Fibroblast of skin of scalp (primary cell): Measurements from ENCODE around the gene UBTD1.

Experiments used
- DNase-seq: peaks from one replicate; pipeline ENCODE4 v3.0.0-alpha.2; 2013

The UBTD1 gene

DNA sequence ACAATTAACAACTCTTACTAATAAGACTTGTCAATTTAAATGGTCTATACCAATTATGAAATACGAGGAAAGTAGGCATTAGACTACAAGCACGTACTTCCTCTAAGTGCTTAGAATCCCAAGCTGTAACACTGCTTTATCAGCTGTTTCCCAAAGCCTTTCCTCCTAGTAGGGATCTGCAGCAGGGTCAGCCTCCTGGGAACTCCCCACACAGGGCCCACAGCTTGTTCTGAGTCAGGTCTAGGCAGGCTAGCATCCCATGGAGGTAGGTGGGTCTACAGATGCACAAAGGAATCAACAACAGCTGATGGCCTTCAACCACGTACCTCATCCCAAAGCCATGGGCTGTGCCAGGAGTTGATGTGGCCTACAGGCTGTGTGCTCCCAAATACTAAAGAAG, 15.2 kb upstream of the UBTD1 start:
- no peak for DNase-seq

DNA sequence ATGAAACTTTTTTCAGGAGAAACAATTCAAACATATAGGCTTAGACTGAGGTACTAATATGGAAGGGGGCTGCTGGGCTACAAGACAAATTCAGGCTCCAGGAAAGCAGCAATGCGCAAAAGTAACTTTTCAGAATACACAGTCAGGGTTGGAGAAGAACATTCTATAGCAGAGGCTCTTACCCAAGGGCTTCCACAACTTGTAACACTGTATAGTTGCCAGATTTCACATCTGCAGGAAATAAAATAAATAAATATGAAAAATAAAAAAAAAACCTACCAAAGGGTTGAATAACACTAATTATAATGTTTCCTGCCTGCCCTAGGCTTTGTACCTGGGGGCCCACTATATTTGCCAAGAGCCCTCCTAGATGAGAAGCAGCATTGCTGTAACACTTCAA, 14.8 kb upstream of the UBTD1 start:
- DNase-seq: no peak

- DNase-seq: no peak
Measured at GRCh38 chr10:97485647-97486281, 13.0 kb upstream of the UBTD1 start.

DNA sequence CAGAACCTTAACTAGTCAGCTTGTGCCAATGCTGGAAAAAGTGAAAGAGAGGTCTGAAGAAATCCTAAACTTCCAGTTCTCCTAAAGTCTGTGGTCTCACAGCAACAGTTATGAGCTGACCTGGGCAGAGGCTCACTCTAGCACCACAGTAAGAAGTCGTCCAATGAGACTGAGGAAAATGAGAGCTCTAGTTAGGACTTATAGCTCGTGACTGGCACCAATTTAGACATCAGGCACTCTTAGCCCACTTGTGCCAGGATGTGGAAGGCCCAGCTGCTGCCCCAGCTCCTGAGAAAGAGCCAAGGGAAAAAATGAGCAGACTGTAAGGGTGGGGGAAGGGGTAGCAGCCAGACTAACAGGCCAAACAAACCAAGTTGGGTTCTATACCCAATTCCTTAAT, 8.1 kb upstream of the UBTD1 start:
- DNase-seq: no peak

DNA sequence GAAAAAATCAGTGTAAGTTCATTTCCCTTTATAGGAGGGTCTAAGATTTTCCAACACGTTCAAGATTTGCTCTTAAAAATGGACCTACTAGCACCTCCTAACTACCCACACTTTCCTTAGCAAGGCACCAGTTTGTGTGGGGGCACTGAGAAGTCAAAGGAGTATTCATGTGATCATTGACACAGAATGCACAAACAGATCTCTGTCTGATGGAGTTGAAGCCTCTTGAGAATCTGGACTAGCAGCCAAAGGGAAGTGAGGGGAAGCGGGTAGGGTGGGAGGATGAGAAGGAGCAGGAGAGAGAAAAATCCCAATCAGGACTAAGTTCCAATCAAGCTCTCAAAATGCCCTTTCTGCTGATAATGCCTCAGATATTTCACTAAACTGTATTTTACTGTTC, 4.6 kb upstream of the UBTD1 start:
- DNase-seq: no peak

- DNase-seq: no peak
Measured at GRCh38 chr10:97494863-97495506, 3.7 kb upstream of the UBTD1 start.

- peak; percentile 81 for DNase-seq
Measured at GRCh38 chr10:97497572-97498075, 1.1 kb upstream of the UBTD1 start.

DNA sequence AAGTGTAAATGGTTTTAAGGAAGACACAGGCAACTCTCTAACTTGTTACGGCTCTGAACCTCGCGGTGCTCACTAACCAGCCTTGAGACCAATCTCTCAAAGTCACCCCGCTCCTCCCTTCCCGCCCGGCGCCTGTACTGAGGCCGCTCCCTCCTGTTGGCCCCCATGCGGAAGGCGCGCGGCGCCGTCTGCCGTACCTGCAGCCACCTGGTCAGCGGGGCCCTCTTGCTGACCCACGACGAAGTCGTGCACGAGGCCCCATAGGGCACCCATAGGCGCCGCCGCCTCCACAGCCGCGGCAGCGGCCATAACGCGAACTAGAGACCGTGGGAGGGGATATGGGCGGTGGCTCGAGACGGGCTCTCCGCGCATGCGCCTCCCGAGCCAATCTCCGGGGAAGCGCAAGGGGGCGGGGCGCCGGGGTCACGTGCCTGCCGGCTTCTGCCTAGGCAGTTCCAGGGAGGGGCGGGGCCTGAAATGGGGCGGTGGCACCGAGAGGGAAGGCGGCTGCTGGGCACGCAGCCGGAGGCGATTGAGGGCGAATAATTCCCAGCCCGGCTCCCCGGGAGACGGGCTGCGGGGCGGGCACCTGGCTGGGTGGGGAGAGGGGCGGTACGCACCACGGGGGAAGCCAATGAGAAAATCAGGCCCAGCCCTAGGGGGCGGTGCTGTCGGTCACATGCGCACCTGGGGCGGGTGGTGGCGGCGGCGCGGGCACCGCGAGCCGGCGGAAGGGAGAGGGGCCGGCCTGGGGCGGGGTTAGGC, 466 bp upstream of the UBTD1 start, which contains the start of gene MMS19:
MMS19 (minus strand) TSS at position 347 of the 765 bp plus-strand sequence; CDS start at position 309, 38 bp downstream.
- DNase-seq: peak; percentile 99

DNA sequence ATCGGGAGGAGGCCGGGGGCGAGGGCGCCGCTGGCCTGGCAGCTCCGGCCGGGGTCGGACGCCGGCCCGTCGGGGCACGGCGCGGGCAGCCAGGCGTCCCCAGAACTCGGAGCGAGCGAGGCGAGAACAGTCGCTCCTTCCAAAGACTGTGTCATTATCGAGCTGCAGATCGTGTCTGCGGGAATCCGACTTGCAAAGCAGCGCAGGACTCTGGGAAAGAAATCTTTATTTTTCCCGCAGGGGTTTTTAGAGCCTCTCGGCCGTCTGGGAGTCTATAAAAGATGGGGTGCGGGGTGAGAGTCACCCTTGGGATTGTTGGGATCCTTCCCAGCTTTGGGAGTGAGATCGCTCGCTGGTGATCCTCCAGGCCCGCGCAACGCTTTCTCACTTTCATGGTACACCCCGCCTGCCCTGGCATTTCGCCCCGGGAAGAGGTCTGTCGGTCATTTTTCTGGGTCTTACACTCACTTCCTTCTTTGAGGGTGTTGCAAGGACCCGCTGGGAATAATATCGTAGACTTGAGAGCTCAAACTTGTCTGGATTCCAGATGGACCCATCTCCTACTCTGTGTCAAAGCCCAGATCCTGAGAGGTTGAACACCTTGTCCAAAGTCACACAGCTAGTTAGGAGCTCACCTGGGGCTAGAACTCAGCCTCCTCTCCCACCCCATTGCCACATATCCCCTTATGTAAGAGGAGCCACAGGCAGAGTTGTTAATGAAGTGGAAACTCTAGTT, 1.0 kb downstream of the UBTD1 start:
- peak; percentile 47 for DNase-seq

- no peak for DNase-seq
Measured at GRCh38 chr10:97500297-97500575, 1.5 kb downstream of the UBTD1 start.

- no peak for DNase-seq
Measured at GRCh38 chr10:97502916-97503315, 4.2 kb downstream of the UBTD1 start.

DNA sequence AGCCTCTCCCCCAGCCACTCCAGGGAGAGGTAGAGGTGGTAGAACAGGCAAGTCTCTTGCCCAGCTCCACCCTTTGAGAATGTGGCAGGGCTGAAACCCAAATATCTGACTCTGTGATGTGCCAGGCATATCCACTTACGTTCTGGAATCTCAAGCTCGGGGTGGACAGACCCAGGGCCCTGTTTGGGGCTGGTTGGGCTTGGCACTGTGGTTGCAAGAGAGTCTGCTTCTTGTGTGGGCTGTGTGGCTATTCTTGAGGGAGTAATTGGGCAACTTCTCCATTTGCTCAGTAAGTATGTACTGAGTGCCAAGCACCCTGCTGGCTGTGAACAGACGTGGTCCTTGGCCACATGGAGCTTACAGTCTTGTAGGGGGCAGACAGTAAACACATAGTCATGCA, 4.7 kb downstream of the UBTD1 start:
- peak; percentile 21 for DNase-seq

DNA sequence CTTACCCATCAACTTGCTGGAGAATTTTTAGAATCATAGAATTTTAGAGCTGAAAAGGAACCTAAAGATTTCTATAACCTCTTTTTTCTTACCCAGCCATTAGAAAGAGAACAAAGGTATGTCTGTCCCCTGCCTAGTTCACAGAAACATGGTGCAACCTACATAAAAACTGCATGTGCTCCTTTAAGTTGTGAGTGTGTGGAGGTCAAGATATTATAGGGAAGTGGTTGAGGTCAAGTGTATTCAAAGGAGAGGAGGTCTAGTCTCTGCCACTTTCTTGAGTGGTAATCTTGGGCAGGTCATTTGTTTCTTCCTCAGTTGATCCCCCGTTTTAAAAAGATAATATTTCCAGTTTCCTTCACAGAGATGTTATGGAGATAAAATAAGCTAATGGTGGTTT, 6.4 kb downstream of the UBTD1 start:
- DNase-seq: no peak

- no peak for DNase-seq
Measured at GRCh38 chr10:97506199-97506991, 7.7 kb downstream of the UBTD1 start.

DNA sequence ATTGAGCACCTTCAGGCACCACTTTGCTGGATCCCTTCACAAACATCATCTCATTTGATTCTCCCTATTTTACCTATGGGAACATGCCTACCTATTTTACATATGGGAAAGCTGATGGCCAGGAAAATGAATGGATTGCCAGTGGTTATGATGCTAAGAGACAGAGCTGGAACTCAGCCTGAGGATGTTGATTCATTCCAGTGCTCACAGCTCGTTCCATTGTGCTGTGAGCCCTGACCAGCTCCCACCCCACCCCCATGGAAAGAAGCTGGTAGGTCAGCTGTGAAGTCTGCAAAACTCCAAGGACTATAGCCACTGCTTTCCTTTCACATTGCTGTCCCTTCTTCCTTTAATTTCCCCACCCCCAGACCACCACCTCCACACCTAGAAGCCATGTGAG, 9.6 kb downstream of the UBTD1 start:
- peak; percentile 30 for DNase-seq

GRCh38 chr10:97509120-97509680, 10.5 kb downstream of the UBTD1 start:
- DNase-seq: no peak

DNA sequence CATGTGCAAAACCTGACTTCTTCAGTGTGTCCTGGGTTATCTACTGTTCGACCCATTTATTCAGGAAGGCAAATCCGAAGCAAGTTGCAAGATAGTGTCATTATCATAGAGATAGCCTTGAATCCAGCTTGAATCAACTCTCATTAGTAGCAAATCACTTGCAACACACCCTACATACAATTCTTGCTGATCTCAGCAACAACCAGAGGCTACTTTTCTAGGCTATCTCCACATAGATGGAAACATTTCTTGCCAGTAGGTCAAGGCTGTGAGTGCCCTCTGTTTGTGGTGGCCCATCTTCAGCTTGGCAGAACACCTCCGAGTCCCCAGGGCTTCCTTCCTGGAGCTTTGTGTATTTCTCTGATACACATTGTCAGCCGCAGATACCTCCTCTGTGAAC, 12.0 kb downstream of the UBTD1 start:
- no peak for DNase-seq

DNA sequence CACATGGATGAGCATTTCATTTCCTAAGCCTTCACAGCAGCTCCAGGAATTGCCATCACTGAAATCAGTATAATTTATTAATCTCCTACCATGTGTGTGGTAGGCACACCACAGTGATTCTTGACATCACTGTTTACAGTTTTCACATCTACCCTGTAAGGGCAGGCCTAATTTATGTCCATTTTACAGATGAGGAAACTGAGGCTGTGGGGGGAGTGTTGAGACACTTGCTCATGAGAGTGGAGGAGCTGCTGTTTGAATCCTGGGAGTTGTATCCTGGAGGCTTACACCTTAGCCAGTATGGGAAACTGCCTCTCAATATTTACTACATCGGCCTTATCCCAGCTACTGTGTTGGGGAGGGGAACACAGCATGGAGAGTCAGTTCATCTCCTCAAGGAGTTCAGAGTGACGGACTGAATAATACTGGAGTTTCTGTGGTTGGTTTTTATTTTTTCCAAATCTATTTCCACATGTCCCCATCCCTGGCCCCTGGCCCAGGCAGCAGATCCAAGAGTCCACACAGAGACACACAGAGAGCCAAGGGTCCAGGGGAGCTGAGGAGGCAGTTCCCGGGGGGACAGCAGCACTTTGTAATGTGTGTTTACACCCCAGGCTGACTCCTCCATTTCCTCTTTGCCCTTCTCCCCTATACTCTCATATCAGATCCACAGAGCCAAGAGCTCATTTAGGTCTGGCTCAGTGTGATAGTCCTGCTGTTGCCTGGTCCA, 13.2 kb downstream of the UBTD1 start:
- no peak for DNase-seq

DNA sequence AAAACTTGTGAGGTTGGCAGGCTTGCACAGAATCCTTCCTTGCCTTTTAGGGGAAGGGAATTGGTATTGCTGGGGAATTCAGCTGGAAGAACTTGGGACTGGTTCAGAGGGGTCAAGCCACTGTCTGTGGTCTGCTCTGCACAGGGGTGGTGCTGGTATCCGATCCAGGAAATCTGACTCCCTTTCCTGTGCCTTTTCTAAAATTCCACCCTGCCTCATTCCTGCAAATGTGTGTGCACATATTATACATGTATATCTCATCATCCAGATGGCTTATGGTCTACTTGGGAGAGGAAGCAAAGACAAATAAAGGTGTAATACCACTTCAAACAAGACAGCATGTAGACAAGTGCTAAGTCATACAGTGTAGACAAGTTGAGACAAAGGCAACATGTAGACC, 14.3 kb downstream of the UBTD1 start:
- DNase-seq: no peak

DNA sequence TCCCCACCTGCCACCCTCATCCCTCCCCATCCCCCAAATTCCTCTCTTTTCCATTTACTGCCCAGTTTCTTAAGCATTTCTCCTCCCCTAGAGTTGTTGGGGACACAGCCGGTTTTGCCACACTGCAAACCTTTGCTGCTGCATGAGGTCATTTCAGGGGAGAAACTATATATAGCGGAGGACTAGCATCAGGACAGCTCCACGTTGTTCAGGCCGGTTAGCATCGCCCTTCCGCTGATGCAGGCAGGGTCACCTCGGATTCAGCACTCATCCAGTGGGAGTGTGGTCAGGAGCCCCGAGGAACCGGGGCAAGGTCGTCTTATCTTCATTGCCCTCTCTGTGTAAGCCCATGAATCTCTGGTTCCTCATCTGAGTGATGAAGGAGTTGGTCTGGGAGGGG, 15.6 kb downstream of the UBTD1 start:
- DNase-seq: no peak

GRCh38 chr10:97515271-97515978, 16.7 kb downstream of the UBTD1 start:
- no peak for DNase-seq
